DND-41 (cell line): ENCODE measurements around the gene TMEM163.

Experiments
- ATAC-seq: fragments of 200-7000 bp; cut with Tn5 transposase; 3 replicates; pipeline ENCODE4 v1.9.1; 2021; ENCODE audit warnings: low read depth; ENCODE audit not compliant: insufficient read depth
- DNase-seq: peaks from one replicate; pipeline ENCODE4 v3.0.0-alpha.2; 2020
- H2AFZ ChIP-seq: 2 replicates; pipeline ENCODE4 v1.6.0; 2012; ENCODE audit warnings: low read depth, low read length
- H3K27ac ChIP-seq: 2 replicates; pipeline ENCODE4 v1.5.1; 2012; ENCODE audit warnings: low read length, inconsistent platforms
- H3K27me3 ChIP-seq: fragments of 200-600 bp; sonication (generic); 2 replicates; pipeline ENCODE4 v1.6.0; 2012; ENCODE audit warnings: low read length, mild to moderate bottlenecking, inconsistent platforms; ENCODE audit not compliant: insufficient read depth, poor library complexity
- H3K36me3 ChIP-seq: 2 replicates; pipeline ENCODE4 v1.5.1; 2012; ENCODE audit warnings: low read length, inconsistent platforms; ENCODE audit not compliant: insufficient read depth
- H3K4me1 ChIP-seq: 2 replicates; pipeline ENCODE4 v1.5.1; 2012; ENCODE audit warnings: mild to moderate bottlenecking, low read length; ENCODE audit not compliant: insufficient read depth
- H3K4me2 ChIP-seq: 2 replicates; pipeline ENCODE4 v1.6.0; 2012; ENCODE audit warnings: mild to moderate bottlenecking, moderate library complexity, low read length, inconsistent platforms; ENCODE audit not compliant: insufficient read depth
- H3K4me3 ChIP-seq, 2 experiments: fragments of 200-600 bp in 1 of 2; shearing (Covaris generic) in 1 of 2; 2 replicates each; pipeline ENCODE4 v1.5.1; 2012 to 2016; ENCODE audit warnings: inconsistent platforms in 2 of 2, low read length in 2 of 2, mild to moderate bottlenecking in 2 of 2, low read depth in 1 of 2, moderate library complexity in 1 of 2
- H3K79me2 ChIP-seq: 2 replicates; pipeline ENCODE4 v1.6.0; 2012; ENCODE audit warnings: low read length, inconsistent platforms; ENCODE audit not compliant: insufficient read depth
- H3K9ac ChIP-seq: 2 replicates; pipeline ENCODE4 v1.6.0; 2012; ENCODE audit warnings: low read depth, mild to moderate bottlenecking, inconsistent platforms, low read length, moderate library complexity
- H3K9me3 ChIP-seq: 2 replicates; pipeline ENCODE4 v1.5.1; 2012; ENCODE audit warnings: low read length, moderate library complexity, mild to moderate bottlenecking, inconsistent platforms; ENCODE audit not compliant: insufficient read depth, severe bottlenecking
- H4K20me1 ChIP-seq: 2 replicates; pipeline ENCODE4 v1.6.0; 2012; ENCODE audit warnings: low read length; ENCODE audit not compliant: insufficient read depth
- EZH2 ChIP-seq: IDR thresholded peaks from 3 replicates; pipeline ENCODE4 v1.6.1; 2012; ENCODE audit warnings: borderline replicate concordance, low read depth, mild to moderate bottlenecking, moderate library complexity, low read length, inconsistent platforms; ENCODE audit not compliant: severe bottlenecking
- TF ChIP-seq, protein P1 (sequence below): IDR thresholded peaks from 2 replicates; pipeline ENCODE4 v1.5.1; 2012; ENCODE audit warnings: borderline replicate concordance, low read length, moderate library complexity, mild to moderate bottlenecking; ENCODE audit not compliant: poor library complexity, severe bottlenecking; ENCODE audit errors: extremely low read depth

Gene TMEM163

DNA sequence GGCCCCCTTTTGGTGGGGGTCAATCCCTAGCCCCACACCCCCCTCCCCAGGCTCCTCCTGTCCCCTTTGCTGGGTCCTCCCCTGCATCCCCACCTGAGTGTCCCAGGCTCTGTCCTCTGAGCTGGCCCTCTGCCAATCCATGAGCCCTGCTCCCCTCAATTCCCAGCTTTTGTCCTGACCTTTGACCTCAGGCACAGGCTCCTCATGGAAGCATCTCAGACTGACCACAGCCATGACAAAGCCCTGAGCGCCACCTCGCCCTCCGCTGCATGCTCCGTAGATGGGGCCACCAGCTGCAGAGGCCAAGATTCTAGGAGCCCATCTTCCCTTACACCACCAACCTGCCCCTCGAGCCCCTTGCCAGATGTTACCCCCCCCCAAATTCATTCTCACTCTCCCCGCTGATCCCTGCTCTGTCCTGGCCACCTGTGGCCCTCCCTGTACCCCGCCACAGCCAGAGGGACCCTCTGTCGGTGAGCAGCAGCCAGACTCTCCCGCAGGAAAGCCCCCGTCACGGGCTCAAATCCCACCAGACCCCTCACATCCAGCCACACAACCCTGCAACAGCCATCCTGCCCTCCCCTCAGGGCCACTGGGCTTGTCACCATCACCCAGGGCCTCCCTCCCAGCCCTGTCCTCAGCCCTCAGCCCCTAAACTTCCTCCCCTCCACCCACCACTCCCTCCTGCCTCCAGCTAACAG is 258.9 kb downstream of the TMEM163 start:
- H3K27me3 ChIP-seq: no peaks in the 10 kb centered on the region
- no peaks in the 10 kb centered on the region for H3K79me2 ChIP-seq
- no peak overlapping the region for H3K4me2 ChIP-seq
- TF ChIP-seq, protein P1, sequence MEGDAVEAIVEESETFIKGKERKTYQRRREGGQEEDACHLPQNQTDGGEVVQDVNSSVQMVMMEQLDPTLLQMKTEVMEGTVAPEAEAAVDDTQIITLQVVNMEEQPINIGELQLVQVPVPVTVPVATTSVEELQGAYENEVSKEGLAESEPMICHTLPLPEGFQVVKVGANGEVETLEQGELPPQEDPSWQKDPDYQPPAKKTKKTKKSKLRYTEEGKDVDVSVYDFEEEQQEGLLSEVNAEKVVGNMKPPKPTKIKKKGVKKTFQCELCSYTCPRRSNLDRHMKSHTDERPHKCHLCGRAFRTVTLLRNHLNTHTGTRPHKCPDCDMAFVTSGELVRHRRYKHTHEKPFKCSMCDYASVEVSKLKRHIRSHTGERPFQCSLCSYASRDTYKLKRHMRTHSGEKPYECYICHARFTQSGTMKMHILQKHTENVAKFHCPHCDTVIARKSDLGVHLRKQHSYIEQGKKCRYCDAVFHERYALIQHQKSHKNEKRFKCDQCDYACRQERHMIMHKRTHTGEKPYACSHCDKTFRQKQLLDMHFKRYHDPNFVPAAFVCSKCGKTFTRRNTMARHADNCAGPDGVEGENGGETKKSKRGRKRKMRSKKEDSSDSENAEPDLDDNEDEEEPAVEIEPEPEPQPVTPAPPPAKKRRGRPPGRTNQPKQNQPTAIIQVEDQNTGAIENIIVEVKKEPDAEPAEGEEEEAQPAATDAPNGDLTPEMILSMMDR: no peak
- TF ChIP-seq EZH2: no peak
- no peak overlapping the region for H3K9ac ChIP-seq
- DNase-seq (no peak), ATAC-seq (0 out of 3 replicates have a peak, but pooled peaks have one; percentile 4)
- 0 out of 2 replicates have a peak, but pooled peaks cover 5% of the 10 kb centered on the region for H3K36me3 ChIP-seq
- H2AFZ ChIP-seq: no peak overlapping the region
- no peak overlapping the region for H3K4me3 ChIP-seq
- H3K27ac ChIP-seq: no peak overlapping the region
- no peaks in the 10 kb centered on the region for H4K20me1 ChIP-seq
- no peaks in the 10 kb centered on the region for H3K4me1 ChIP-seq
- H3K9me3 ChIP-seq: no peaks in the 10 kb centered on the region

- Histone ChIP-seq H3K79me2 (no peaks in the 10 kb centered on the region), H4K20me1 (no peaks in the 10 kb centered on the region), H3K36me3 (0 out of 2 replicates have a peak, but pooled peaks cover 7% of the 10 kb centered on the region), H3K4me2 (no peak overlapping the region), H3K27ac (no peak overlapping the region), H2AFZ (no peak overlapping the region), H3K9ac (no peak overlapping the region), H3K9me3 (no peaks in the 10 kb centered on the region), H3K27me3 (no peaks in the 10 kb centered on the region), H3K4me3 (no peak overlapping the region), H3K4me1 (no peaks in the 10 kb centered on the region)
- ATAC-seq: no peak
- TF ChIP-seq, protein P1: no peak
- TF ChIP-seq EZH2: no peak
- DNase-seq: no peak
Measured at GRCh38 chr2:134458950-134459349, 259.9 kb downstream of the TMEM163 start.

DNA sequence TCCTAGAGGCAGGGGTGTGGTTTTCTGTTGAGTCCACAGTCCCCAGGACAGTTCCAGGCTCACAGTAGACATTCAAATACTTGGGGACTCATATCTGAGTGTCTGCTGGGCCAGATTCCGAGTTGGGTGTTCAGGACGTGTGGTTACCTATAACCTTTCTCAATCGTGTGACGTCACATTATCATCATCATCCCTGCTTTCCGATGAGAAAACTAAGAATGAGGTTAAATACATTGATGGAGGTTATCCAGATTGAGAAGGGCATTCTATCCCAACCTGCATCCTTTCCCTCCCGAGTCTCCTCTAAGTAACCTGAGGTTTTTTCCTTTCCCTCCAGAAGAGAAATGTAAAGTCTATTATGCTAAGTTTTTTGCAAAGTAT is 260.3 kb downstream of the TMEM163 start:
- H3K9ac ChIP-seq: no peak overlapping the region
- DNase-seq: no peak
- ATAC-seq: no peak
- no peak overlapping the region for H3K27ac ChIP-seq
- TF ChIP-seq EZH2: no peak
- TF ChIP-seq, protein P1: no peak
- no peaks in the 10 kb centered on the region for H3K9me3 ChIP-seq
- no peak overlapping the region for H3K4me3 ChIP-seq
- no peaks in the 10 kb centered on the region for H3K27me3 ChIP-seq
- no peaks in the 10 kb centered on the region for H3K4me1 ChIP-seq
- H2AFZ ChIP-seq: no peak overlapping the region
- 0 out of 2 replicates have a peak, but pooled peaks cover 10% of the 10 kb centered on the region for H3K36me3 ChIP-seq
- no peaks in the 10 kb centered on the region for H3K79me2 ChIP-seq
- H4K20me1 ChIP-seq: no peaks in the 10 kb centered on the region
- H3K4me2 ChIP-seq: no peak overlapping the region
